Measurements from ENCODE around the gene CTNND2. TPM values are rescaled to one million over a fixed set of nuclear protein-coding genes. Genes with fewer than 3 reads are reported as not detected.

Gene CTNND2
- total RNA-seq, 1 donor from 2014 or later: 13.9 TPM

DNA sequence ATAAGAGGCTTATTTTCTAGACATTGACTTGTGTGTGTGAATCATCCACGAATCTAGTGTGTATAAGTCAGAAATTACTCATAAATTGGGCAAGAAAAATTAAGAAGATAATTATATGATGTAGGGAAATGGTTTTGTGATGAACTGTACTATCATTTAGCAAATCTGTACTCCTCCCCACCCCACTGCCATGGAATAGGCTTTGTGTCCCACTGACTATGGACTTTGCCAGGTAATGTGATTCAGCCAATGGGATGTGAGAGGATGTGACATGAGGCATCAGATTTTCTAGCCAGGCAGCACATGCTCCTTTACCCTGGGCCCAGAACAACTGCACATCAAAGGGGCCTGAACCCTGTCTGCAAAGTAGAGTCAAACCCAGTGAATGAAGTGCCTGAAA, 406.6 kb downstream of the CTNND2 start:
- no peak for TF ChIP-seq EZH2 (IDR thresholded peaks at IDR 0.05)
- Histone ChIP-seq H3K9ac (no peak overlapping the region), H3K36me3 (no peaks in the 10 kb centered on the region), H3K27me3 (no peaks in the 10 kb centered on the region), H3K79me2 (ENCODE audit: low read depth) (no peaks in the 10 kb centered on the region), H4K20me1 (ENCODE audit: low read depth) (no peaks in the 10 kb centered on the region), H3K4me1 (no peaks in the 10 kb centered on the region), H2AFZ (replicated peaks) (no peak overlapping the region), H3K27ac (no peak overlapping the region), H3K9me3 (ENCODE audit: low read depth) (no peaks in the 10 kb centered on the region), H3K4me2 (no peak overlapping the region), H3F3A (ENCODE audit: low read depth) (no peaks in the 10 kb centered on the region), H3K4me3 (no peak overlapping the region)
- DNase-seq (ENCODE audit: low spot score): no peak
- Mint-ChIP-seq H3K27ac (no peak overlapping the region), H3K27me3 (ENCODE audit: insufficient read depth, low read depth) (no peaks in the 10 kb centered on the region), H3K4me1 (peaks cover 6% of the 10 kb centered on the region), H3K9me3 (peaks cover 2% of the 10 kb centered on the region), H3K36me3 (peaks cover 4% of the 10 kb centered on the region), H3K4me3 (no peak overlapping the region)

DNA sequence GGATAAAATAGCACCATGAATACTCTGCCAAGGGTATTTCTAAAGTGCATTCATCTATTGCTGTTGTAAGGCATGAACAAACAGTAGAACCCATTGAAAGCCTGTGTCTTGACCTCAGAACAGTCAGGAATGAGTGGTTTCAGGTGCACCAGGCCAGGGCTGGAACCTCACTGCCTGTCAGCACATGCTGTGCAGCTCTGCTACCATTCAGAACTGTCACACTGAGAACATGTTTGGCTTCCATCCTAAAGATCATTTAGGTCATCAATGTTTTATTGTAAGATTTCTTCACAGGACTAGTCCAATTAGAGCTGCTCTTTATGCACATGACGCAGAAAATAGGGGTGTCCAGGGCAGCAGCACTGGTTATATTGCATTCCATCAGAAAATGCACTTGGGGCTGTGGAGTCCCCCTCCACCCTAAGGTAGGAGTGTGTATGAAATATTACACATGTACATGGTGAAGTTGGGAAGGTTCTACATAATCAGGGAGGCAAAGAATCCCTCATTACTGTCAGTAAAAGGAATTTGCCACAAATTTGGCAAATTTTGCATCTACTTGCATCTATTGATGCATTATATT, 408.0 kb downstream of the CTNND2 start:
- no peak overlapping the region for H3K4me3 Mint-ChIP-seq
- H3K4me1 Mint-ChIP-seq: peaks cover 4% of the 10 kb centered on the region
- H3K9me3 Mint-ChIP-seq: no peaks in the 10 kb centered on the region
- H3K27me3 Mint-ChIP-seq (ENCODE audit: insufficient read depth, low read depth): peaks cover 2% of the 10 kb centered on the region
- TF ChIP-seq EZH2 (IDR thresholded peaks at IDR 0.05) (no peak), EZH2phosphoT487 (IDR thresholded peaks at IDR 0.05) (no peak)
- TF ChIP-seq, protein P1, sequence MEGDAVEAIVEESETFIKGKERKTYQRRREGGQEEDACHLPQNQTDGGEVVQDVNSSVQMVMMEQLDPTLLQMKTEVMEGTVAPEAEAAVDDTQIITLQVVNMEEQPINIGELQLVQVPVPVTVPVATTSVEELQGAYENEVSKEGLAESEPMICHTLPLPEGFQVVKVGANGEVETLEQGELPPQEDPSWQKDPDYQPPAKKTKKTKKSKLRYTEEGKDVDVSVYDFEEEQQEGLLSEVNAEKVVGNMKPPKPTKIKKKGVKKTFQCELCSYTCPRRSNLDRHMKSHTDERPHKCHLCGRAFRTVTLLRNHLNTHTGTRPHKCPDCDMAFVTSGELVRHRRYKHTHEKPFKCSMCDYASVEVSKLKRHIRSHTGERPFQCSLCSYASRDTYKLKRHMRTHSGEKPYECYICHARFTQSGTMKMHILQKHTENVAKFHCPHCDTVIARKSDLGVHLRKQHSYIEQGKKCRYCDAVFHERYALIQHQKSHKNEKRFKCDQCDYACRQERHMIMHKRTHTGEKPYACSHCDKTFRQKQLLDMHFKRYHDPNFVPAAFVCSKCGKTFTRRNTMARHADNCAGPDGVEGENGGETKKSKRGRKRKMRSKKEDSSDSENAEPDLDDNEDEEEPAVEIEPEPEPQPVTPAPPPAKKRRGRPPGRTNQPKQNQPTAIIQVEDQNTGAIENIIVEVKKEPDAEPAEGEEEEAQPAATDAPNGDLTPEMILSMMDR (IDR thresholded peaks at IDR 0.05): no peak
- H3K27ac ChIP-seq: no peak overlapping the region
- H3F3A ChIP-seq (ENCODE audit: low read depth): no peaks in the 10 kb centered on the region
- no peaks in the 10 kb centered on the region for H3K9me3 ChIP-seq (ENCODE audit: low read depth)
- no peak overlapping the region for H2AFZ ChIP-seq (replicated peaks)
- no peaks in the 10 kb centered on the region for H3K36me3 ChIP-seq
- no peak overlapping the region for H3K4me3 ChIP-seq
- DNase-seq (ENCODE audit: low spot score): no peak
- H3K27ac Mint-ChIP-seq: no peak overlapping the region
- H3K4me1 ChIP-seq: no peaks in the 10 kb centered on the region
- H3K79me2 ChIP-seq (ENCODE audit: low read depth): no peaks in the 10 kb centered on the region
- H4K20me1 ChIP-seq (ENCODE audit: low read depth): no peaks in the 10 kb centered on the region
- no peak overlapping the region for H3K9ac ChIP-seq
- no peaks in the 10 kb centered on the region for H3K36me3 Mint-ChIP-seq
- H3K4me2 ChIP-seq: no peak overlapping the region
- H3K27me3 ChIP-seq: no peaks in the 10 kb centered on the region

DNA sequence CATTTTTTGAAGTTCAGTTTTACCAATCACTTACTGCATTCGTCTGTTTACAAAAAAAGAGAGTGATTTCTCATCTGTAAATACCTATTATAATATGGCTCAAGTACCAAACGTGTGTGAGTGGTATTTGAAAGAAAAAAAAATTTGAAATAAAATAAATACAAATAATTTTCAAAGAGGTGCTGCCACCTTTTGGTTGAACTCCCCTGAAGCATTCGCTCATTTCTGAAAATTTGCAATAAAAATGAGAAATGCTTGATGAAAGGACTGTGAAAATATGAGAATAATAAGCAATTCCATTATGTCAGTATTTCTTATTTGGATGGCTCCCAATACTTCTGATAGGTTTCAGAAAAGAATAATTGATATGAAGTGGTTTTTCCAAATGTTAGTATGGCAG, 409.9 kb downstream of the CTNND2 start:
- no peaks in the 10 kb centered on the region for H3K9me3 Mint-ChIP-seq
- peaks cover 4% of the 10 kb centered on the region for H3K4me1 Mint-ChIP-seq
- Histone ChIP-seq H3K4me1 (no peaks in the 10 kb centered on the region), H3K36me3 (no peaks in the 10 kb centered on the region), H4K20me1 (ENCODE audit: low read depth) (no peaks in the 10 kb centered on the region), H3K27ac (no peak overlapping the region), H3K4me2 (no peak overlapping the region), H3K9me3 (ENCODE audit: low read depth) (no peaks in the 10 kb centered on the region), H3F3A (ENCODE audit: low read depth) (no peaks in the 10 kb centered on the region), H3K27me3 (no peaks in the 10 kb centered on the region), H3K9ac (no peak overlapping the region), H3K4me3 (no peak overlapping the region), H3K79me2 (ENCODE audit: low read depth) (no peaks in the 10 kb centered on the region), H2AFZ (replicated peaks) (no peak overlapping the region)
- no peaks in the 10 kb centered on the region for H3K36me3 Mint-ChIP-seq
- H3K27me3 Mint-ChIP-seq (ENCODE audit: insufficient read depth, low read depth): peaks cover 2% of the 10 kb centered on the region
- no peak overlapping the region for H3K27ac Mint-ChIP-seq
- no peak for DNase-seq (ENCODE audit: low spot score)
- TF ChIP-seq, protein P1 (IDR thresholded peaks at IDR 0.05): peak; percentile 58
- TF ChIP-seq EZH2 (IDR thresholded peaks at IDR 0.05): no peak
- H3K4me3 Mint-ChIP-seq: no peak overlapping the region

DNA sequence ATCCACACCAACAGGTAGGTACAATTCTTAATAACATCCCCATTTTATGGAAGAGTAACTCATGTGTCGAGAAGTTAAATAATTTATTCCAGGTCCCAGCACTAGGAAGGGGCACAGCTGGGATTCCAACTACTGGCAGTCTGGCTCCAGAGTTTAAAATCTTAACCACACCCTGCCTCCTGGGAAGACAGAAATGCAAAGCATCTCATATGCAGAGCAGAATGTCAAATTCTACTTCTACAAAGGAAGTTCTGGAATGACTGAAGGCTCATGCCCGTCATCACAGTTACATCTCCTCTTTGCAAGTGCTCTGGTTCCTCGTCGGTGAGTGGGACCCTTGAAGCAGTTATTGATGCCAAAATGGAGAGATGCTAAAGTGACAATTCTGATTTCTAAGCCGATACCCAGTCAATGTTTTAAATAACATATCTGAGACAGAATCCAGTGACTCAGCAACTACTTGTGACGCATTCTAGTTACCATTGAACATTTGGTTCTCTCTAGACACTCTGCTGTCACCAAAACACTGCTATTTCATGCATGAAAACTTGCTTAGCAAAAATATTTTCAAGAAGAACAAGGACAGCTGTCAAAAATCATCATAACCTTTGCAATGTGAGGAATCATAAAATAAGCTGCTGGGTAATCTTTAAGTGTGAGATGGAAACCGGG, 412.7 kb downstream of the CTNND2 start:
- Histone ChIP-seq H3K4me1 (no peaks in the 10 kb centered on the region), H2AFZ (replicated peaks) (no peak overlapping the region), H4K20me1 (ENCODE audit: low read depth) (no peaks in the 10 kb centered on the region), H3K36me3 (no peaks in the 10 kb centered on the region), H3K9ac (no peak overlapping the region), H3K27ac (no peak overlapping the region), H3F3A (ENCODE audit: low read depth) (no peaks in the 10 kb centered on the region), H3K4me2 (no peak overlapping the region), H3K9me3 (ENCODE audit: low read depth) (no peaks in the 10 kb centered on the region), H3K4me3 (no peak overlapping the region), H3K27me3 (no peaks in the 10 kb centered on the region), H3K79me2 (ENCODE audit: low read depth) (no peaks in the 10 kb centered on the region)
- H3K27me3 Mint-ChIP-seq (ENCODE audit: insufficient read depth, low read depth): peaks cover 2% of the 10 kb centered on the region
- DNase-seq (ENCODE audit: low spot score): no peak
- H3K4me3 Mint-ChIP-seq: no peak overlapping the region
- H3K27ac Mint-ChIP-seq: peak overlapping the region; percentile 21
- no peaks in the 10 kb centered on the region for H3K9me3 Mint-ChIP-seq
- H3K4me1 Mint-ChIP-seq: peaks cover 4% of the 10 kb centered on the region
- no peaks in the 10 kb centered on the region for H3K36me3 Mint-ChIP-seq
- TF ChIP-seq EZH2phosphoT487 (IDR thresholded peaks at IDR 0.05): no peak
- no peak for TF ChIP-seq EZH2 (IDR thresholded peaks at IDR 0.05)
- TF ChIP-seq, protein P1 (IDR thresholded peaks at IDR 0.05): no peak
